ACC112 (cell line): ENCODE data around the gene DNASE1L2.

Experiments
- H2AFZ ChIP-seq: fragments of 200-600 bp; sonication (generic); one replicate; pipeline ENCODE4 v1.6.0; 2017; ENCODE audit warnings: antibody characterized with exemption, low read length; ENCODE audit not compliant: unreplicated experiment
- H3K27ac ChIP-seq: fragments of 200-600 bp; sonication (generic); 2 replicates; pipeline ENCODE4 v1.5.1; 2014; ENCODE audit warnings: low read depth, mild to moderate bottlenecking, antibody characterized with exemption, low read length, moderate library complexity
- H3K27me3 ChIP-seq: fragments of 200-600 bp; sonication (generic); 2 replicates; pipeline ENCODE4 v1.6.1; 2014; ENCODE audit warnings: mild to moderate bottlenecking, antibody characterized with exemption, low read length, moderate library complexity, mixed read lengths; ENCODE audit not compliant: insufficient read depth
- H3K36me3 ChIP-seq: fragments of 200-600 bp; sonication (generic); 2 replicates; pipeline ENCODE4 v1.6.1; 2016; ENCODE audit warnings: mild to moderate bottlenecking, antibody characterized with exemption, low read length, moderate library complexity, mixed read lengths; ENCODE audit not compliant: insufficient read depth
- H3K4me1 ChIP-seq: fragments of 200-600 bp; sonication (generic); one replicate; pipeline ENCODE4 v1.6.1; 2016; ENCODE audit warnings: low read length, mixed read lengths; ENCODE audit not compliant: insufficient read depth, unreplicated experiment, control insufficient read depth
- H3K4me3 ChIP-seq: fragments of 200-600 bp; sonication (generic); 2 replicates; pipeline ENCODE4 v1.5.1; 2014; ENCODE audit warnings: mild to moderate bottlenecking, low read depth, low read length
- H3K79me2 ChIP-seq: fragments of 200-600 bp; sonication (generic); one replicate; pipeline ENCODE4 v1.6.0; 2016; ENCODE audit warnings: low read length; ENCODE audit not compliant: control insufficient read depth, unreplicated experiment, insufficient read depth

The DNASE1L2 gene

DNA sequence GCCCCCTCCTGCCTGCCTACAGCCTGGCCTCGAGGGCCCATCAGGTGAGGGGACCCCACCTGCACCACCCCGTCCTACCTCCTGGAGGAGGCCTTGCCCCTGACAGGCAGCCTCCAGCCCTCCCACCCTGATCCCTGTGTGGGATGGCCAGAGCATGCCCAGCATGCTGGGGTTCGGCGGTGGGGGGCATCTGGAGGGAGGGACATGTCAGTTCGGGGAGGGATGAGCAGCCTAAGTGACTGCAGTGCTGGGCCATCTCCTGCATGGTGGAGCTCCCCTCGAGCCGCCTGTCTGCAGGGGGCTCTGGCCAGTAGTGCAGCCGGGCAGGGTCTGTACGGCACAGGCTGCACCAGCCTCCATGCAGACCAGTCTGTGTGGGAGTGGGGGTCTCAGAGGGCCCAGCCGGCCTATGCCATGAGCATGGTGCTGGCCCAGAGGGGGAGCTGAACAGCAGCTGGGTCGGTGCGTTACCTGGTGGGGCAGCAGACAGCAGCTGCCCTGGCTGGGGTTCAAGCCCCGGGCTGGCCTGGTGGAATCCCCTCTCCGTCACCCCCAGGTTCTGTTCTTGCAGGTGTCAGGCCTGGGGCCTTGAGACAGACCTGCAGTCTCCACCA lies 35.7 kb downstream of the DNASE1L2 start:
- H3K4me1 ChIP-seq: peaks cover 3% of the 10 kb centered on the region
- no peak overlapping the region for H3K27ac ChIP-seq
- peaks cover 20% of the 10 kb centered on the region for H3K79me2 ChIP-seq
- H3K36me3 ChIP-seq: no peaks in the 10 kb centered on the region
- H3K27me3 ChIP-seq: 0 out of 2 replicates have a peak, but pooled peaks cover 5% of the 10 kb centered on the region
- no peak overlapping the region for H2AFZ ChIP-seq
- no peak overlapping the region for H3K4me3 ChIP-seq

DNA sequence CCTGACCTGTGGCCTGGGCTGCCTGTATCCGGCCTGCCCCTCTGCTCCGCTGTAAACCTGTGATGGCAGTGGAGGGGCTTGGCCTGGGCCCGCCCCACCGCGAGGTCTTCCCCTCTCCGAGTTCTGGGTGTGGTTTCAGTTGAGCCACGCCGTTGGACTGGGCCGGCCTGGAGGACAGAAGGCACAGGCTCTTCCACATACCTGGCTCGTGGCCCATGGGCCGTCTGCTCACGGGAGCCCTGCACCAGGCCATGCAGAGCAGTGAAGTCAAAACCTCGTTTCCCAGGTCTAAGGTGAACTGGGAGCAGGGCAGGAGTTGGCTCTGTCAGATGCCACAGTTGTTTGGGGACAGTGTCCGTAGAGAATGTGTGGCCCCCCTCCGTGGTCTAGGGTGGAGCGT lies 37.2 kb downstream of the DNASE1L2 start:
- Histone ChIP-seq H3K36me3 (no peaks in the 10 kb centered on the region), H3K4me1 (peaks cover 3% of the 10 kb centered on the region), H3K4me3 (no peak overlapping the region), H3K79me2 (peaks cover 12% of the 10 kb centered on the region), H3K27me3 (0 out of 2 replicates have a peak, but pooled peaks cover 5% of the 10 kb centered on the region), H3K27ac (no peak overlapping the region), H2AFZ (no peak overlapping the region)

DNA sequence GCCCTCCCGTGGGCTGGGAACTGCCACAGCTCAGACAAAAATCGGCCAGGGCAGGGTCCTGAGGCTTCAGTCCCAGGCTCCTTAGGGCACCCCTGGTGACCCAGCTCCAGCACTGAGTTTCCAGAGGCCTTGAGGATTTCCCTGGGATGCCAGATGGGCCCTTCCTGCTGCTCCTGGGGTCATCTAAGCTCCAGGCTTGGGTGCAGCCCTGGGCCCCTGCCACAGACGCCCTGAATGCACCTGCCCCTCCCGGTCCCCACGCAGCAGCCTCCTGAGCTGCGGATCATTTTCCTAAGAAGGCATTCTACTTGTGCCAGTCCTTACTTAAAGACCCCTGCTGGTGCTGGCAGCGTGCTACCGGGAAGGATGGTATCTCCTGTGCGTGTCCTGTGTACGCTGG lies 37.7 kb downstream of the DNASE1L2 start:
- Histone ChIP-seq H3K4me1 (peaks cover 3% of the 10 kb centered on the region), H3K27ac (no peak overlapping the region), H3K36me3 (no peaks in the 10 kb centered on the region), H2AFZ (no peak overlapping the region), H3K4me3 (no peak overlapping the region), H3K79me2 (peaks cover 12% of the 10 kb centered on the region), H3K27me3 (0 out of 2 replicates have a peak, but pooled peaks cover 5% of the 10 kb centered on the region)

DNA sequence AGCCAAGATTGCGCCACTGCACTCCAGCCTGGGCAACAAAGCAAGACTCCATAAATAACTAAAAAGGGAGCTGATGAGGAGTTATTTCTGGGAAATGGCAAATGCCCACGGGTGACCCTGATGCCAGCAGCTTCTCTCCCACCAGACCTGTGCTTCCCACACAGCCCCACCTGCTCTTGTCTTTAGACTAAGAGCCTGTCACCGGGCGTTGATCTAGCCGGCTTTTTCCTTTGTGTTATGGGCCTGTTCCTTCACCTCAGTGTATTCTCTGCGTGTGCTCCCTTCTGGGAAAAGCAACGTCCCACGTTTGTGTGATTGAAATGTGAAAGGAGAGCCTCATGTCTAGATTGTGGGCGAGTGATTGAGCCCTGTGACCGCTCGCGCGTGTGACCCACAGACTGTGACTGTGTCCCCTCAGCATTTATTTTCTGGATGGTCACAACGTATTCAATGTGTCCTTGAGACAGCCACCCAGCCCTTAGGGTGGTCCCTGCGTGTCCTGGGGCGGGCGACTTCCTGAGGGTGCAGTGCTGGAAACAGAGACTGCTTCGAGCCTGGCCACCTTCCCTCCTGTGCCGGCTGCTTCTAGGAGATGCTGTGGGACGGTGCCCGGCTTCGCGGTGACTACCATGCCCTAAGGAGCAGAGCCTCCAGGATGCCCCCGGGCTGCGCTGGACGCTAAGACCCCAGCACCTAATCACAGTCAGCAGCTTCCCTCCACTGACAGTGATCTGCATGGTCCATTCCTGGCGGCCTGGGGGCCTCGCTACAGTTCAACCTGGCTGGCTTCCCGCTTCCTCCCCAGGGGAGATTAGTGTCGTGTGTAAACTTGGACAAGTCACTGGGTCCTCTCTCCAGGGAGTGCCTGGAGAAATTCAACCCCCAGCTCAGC lies 39.5 kb downstream of the DNASE1L2 start:
- no peaks in the 10 kb centered on the region for H3K79me2 ChIP-seq
- no peaks in the 10 kb centered on the region for H3K36me3 ChIP-seq
- no peak overlapping the region for H3K4me3 ChIP-seq
- no peak overlapping the region for H3K27ac ChIP-seq
- H2AFZ ChIP-seq: no peak overlapping the region
- H3K4me1 ChIP-seq: no peaks in the 10 kb centered on the region
- H3K27me3 ChIP-seq: 0 out of 2 replicates have a peak, but pooled peaks cover 5% of the 10 kb centered on the region

DNA sequence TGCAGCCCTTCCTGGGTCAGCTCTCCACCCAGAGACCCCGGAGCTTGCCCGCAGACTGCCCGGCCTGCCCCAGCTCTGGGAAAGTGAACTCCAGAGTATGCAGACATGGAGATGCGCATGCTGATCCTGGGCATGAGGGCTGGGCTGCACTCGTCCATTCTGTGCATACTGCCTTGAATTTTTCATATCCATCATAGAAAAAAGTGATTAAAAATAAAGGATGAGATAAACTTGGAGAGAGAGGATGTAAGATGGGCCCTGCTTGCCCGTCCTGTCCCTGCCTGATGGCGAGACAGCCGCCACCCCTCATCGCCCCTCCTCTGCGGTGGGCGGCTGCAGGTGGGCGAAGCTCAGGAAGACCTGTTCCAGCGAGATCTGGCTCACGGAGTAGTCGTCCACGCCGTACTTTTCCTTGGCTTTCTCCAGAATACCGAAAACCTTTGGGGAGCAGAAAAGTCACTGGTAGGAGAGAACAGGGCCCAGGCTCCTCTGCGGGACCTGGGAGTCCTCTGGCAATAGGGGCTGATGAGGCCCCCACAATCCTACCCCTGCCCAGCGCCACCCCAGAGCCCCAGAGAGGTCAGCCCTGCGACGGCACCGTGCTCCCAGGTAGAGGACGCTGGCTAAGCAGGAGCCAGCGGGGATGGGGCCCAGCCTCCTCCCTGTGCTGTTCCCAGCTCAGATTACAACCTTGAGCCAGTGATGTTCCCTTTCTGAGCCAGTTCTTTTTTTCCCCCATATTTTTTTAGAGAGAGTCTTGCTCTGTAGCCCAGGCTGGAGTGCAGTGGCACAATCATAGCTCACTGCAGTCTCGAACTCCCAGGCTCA lies 40.3 kb downstream of the DNASE1L2 start:
- H2AFZ ChIP-seq: no peak overlapping the region
- no peaks in the 10 kb centered on the region for H3K36me3 ChIP-seq
- 0 out of 2 replicates have a peak, but pooled peaks cover 5% of the 10 kb centered on the region for H3K27me3 ChIP-seq
- H3K79me2 ChIP-seq: no peaks in the 10 kb centered on the region
- H3K4me1 ChIP-seq: no peaks in the 10 kb centered on the region
- H3K4me3 ChIP-seq: no peak overlapping the region
- H3K27ac ChIP-seq: no peak overlapping the region

DNA sequence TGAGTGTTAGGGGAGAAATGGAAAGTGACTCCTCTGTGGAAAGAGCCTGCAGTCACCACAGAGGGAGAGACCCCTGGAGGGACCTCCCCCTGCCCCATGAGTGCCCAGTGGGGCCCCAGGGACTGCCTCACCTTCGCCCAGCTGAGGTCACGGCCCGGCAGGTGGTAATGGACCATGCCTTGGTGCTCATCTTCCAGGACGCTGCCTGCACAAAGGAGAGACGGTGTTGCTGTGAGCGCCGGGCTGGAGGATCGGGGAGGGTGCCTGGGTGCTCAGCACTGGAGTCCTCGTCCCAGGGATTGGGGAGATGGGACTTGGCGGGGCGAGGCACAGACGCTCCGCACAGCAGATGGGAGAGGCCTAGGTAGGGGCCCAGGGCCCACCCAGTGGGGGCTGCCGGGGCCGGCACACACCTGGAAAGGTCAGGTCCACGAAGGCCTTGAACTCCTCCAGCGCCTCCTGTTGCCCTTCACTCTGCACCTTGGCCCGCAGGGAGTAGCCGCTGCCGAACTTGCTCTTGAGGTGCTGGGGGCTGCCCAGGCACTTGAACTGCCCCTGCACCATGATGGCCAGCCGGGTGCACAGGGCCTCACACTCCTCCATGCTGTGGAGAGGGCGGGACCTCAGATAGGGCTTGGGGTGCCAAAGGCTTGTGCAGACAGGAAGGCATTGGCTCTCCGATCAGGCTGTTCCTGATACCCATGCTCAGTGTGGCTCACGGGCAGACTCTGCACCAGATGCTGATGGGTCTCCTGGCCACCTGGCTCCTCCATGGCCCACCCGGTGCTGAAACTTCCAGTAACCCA lies 41.4 kb downstream of the DNASE1L2 start:
- H3K79me2 ChIP-seq: no peaks in the 10 kb centered on the region
- H3K4me3 ChIP-seq: no peak overlapping the region
- H3K36me3 ChIP-seq: no peaks in the 10 kb centered on the region
- no peak overlapping the region for H3K27ac ChIP-seq
- H3K4me1 ChIP-seq: no peaks in the 10 kb centered on the region
- 0 out of 2 replicates have a peak, but pooled peaks cover 9% of the 10 kb centered on the region for H3K27me3 ChIP-seq
- H2AFZ ChIP-seq: no peak overlapping the region

DNA sequence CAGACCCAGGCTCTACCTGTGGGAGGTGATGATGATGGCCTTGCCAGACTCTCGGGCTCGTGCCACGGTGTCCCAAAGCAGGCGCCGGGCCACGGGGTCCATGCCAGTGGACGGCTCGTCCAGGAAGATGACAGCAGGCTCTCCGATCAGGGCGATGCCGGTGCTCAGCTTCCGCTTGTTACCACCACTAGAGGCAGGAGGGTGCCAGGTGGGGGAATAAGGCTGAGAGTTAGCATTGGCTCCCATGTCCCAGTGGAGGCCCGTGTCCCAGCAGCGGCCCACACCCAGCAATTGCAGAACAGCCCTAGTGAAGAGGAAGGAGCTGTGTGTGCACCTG lies 42.0 kb downstream of the DNASE1L2 start:
- H3K27me3 ChIP-seq: 0 out of 2 replicates have a peak, but pooled peaks cover 9% of the 10 kb centered on the region
- H3K4me3 ChIP-seq: no peak overlapping the region
- no peaks in the 10 kb centered on the region for H3K79me2 ChIP-seq
- H3K27ac ChIP-seq: no peak overlapping the region
- H2AFZ ChIP-seq: no peak overlapping the region
- H3K36me3 ChIP-seq: no peaks in the 10 kb centered on the region
- H3K4me1 ChIP-seq: no peaks in the 10 kb centered on the region

DNA sequence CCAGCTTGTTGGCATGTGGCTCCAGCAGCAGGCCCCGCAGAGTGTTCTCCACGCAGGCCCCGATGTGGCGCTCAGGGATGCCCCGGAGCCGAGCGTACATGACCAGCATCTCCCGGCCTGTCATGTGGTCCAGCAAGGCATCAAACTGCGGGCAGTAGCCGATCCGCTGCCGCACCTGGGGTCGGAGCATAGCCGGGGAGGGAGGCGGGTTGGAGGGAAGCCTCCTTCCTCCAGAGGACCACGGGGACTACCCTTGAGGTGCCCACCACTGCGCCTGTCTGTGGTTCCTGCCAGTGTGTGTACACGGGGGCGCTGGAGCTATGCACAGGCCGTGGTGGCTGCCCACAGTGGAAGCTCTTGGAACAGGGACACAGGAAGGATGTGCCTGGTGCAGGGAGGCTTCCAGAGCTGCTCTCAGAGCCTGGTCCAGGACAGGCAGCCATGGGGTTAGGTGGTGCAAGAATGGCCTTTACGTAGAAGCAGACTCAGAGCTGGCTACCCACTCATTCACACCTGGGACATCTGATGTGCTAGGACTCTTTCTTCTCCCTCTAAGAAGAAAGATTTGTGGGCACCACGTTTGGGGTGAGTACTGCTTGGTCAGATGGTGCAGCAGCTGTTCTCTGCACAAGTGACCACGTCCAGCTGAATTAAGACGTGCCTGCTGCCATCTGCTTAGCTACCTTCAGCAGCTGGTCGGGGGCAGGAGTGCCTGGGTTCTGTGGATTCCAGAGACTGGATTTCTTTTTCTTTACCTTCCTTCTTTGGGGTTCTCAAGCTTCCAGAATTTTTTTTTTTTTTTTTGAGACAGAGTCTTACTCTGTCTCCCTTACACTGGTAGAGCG lies 42.9 kb downstream of the DNASE1L2 start:
- peaks cover 9% of the 10 kb centered on the region; the same call in 1 of the 2 replicates for H3K27me3 ChIP-seq
- no peak overlapping the region for H3K27ac ChIP-seq
- no peaks in the 10 kb centered on the region for H3K79me2 ChIP-seq
- no peaks in the 10 kb centered on the region for H3K4me1 ChIP-seq
- H3K36me3 ChIP-seq: no peaks in the 10 kb centered on the region
- H2AFZ ChIP-seq: no peak overlapping the region
- no peak overlapping the region for H3K4me3 ChIP-seq

DNA sequence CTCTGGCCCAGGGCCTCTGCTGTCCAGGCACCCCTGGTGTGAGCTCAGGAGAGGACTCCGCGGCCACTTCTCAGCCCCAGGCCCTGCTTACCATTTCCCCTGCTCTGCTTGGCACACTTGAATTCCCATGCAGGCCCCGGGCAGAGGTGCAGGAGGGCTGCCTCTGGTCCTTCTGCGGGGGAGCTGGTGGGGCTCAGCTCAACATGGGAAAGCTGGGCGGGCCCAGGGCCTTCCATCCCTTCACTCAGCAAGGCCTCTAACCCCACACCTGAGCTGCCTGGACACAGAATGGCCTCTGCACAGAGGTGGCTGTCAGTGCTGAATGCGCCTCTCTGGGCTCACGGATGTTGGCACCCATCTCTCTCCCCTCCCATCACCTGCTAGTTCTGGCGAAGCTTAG lies 44.2 kb downstream of the DNASE1L2 start:
- Histone ChIP-seq H2AFZ (no peak overlapping the region), H3K4me3 (no peak overlapping the region), H3K27me3 (peaks cover 9% of the 10 kb centered on the region; the same call in 1 of the 2 replicates), H3K79me2 (no peaks in the 10 kb centered on the region), H3K36me3 (no peaks in the 10 kb centered on the region), H3K4me1 (no peaks in the 10 kb centered on the region), H3K27ac (no peak overlapping the region)
